ENCODE data around the gene AIFM3. TPM values are rescaled to one million over a fixed set of nuclear protein-coding genes. Genes with fewer than 3 reads are reported as not detected.

AIFM3 gene
- total RNA-seq, 2 donors from 2014 or later = 3.4 to 5.8 TPM

- no peak overlapping the region for H3K27ac ChIP-seq
- ATAC-seq (ENCODE audit: insufficient number of reproducible peaks, low FRiP score, low read depth) (no peak), DNase-seq (ENCODE audit: low spot score) (no peak)
- no peak for TF ChIP-seq CTCF (IDR thresholded peaks at IDR 0.05)
- H3K27me3 ChIP-seq (replicated peaks; ENCODE audit: insufficient read depth) = no peaks in the 10 kb centered on the region
- H3K4me1 ChIP-seq (ENCODE audit: control insufficient read depth in 1 of 2, low read depth in 2 of 2) = peaks cover 13 to 21% of the 10 kb centered on the region in 2 donors
- H3K4me3 ChIP-seq = no peak overlapping the region
- no peaks in the 10 kb centered on the region for H3K9me3 ChIP-seq
- H3K36me3 ChIP-seq = no peaks in the 10 kb centered on the region
Measured at GRCh38 chr22:21010426-21011113, 43.5 kb downstream of the AIFM3 start.

GRCh38 chr22:21012446-21013407, 45.7 kb downstream of the AIFM3 start:
- no peaks in the 10 kb centered on the region for H3K27me3 ChIP-seq (replicated peaks; ENCODE audit: insufficient read depth)
- no peak overlapping the region for H3K4me3 ChIP-seq
- H3K9me3 ChIP-seq = no peaks in the 10 kb centered on the region
- DNase-seq (ENCODE audit: low spot score) = no peak
- H3K36me3 ChIP-seq = no peaks in the 10 kb centered on the region
- peaks cover 15 to 26% of the 10 kb centered on the region in 2 donors for H3K4me1 ChIP-seq (ENCODE audit: control insufficient read depth in 1 of 2, low read depth in 2 of 2)
- no peak for ATAC-seq (ENCODE audit: insufficient number of reproducible peaks, low FRiP score, low read depth)
- no peak overlapping the region for H3K27ac ChIP-seq
- TF ChIP-seq CTCF (IDR thresholded peaks at IDR 0.05) = no peak

- peak overlapping the region; percentile 72 for H3K4me3 ChIP-seq
- H3K27ac ChIP-seq = peak overlapping the region in 1 of 2 donors; percentile 55
- no peaks in the 10 kb centered on the region for H3K36me3 ChIP-seq
- no peaks in the 10 kb centered on the region for H3K9me3 ChIP-seq
- TF ChIP-seq CTCF (IDR thresholded peaks at IDR 0.05) = no peak
- no peak for ATAC-seq (ENCODE audit: insufficient number of reproducible peaks, low FRiP score, low read depth)
- H3K27me3 ChIP-seq (replicated peaks; ENCODE audit: insufficient read depth) = no peaks in the 10 kb centered on the region
- DNase-seq (ENCODE audit: low spot score) = no peak
- peaks cover 15 to 26% of the 10 kb centered on the region in 2 donors for H3K4me1 ChIP-seq (ENCODE audit: control insufficient read depth in 1 of 2, low read depth in 2 of 2)
Measured at GRCh38 chr22:21013657-21014201, 46.7 kb downstream of the AIFM3 start.

GRCh38 chr22:21014202-21014725, 47.2 kb downstream of the AIFM3 start:
- TF ChIP-seq CTCF (IDR thresholded peaks at IDR 0.05) = no peak
- peaks cover 15 to 26% of the 10 kb centered on the region in 2 donors for H3K4me1 ChIP-seq (ENCODE audit: control insufficient read depth in 1 of 2, low read depth in 2 of 2)
- H3K4me3 ChIP-seq = peak overlapping the region; percentile 72
- H3K27ac ChIP-seq = peak overlapping the region in 1 of 2 donors; percentile 55
- DNase-seq (ENCODE audit: low spot score) (peak; percentile 42), ATAC-seq (ENCODE audit: insufficient number of reproducible peaks, low FRiP score, low read depth) (peak; percentile 64)
- H3K9me3 ChIP-seq = no peaks in the 10 kb centered on the region
- no peaks in the 10 kb centered on the region for H3K36me3 ChIP-seq
- H3K27me3 ChIP-seq (replicated peaks; ENCODE audit: insufficient read depth) = no peaks in the 10 kb centered on the region

Measured in thoracic aorta (tissue), 2 donors.